ENCODE results near the gene MAP2K5.

Gene MAP2K5

DNA sequence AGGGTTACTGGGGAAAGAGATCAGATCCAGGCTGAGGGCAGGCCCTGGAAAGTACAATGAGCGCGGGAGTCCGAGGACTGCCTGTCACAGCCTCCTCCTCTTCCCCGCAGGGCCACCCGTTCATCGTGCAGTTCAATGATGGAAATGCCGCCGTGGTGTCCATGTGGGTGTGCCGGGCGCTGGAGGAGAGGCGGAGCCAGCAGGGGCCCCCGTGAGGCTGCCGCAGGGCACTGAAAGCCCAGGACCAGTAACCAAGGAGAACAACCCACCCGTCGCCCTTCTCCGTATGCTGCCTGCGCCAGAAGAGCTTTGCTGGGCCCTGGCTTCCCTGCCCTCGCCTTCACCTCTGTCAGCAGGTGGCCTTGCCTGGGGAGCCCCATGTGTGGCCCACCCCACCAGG is 264.0 kb downstream of the MAP2K5 start:
- no peak for DNase-seq (ENCODE audit: low read depth)

DNA sequence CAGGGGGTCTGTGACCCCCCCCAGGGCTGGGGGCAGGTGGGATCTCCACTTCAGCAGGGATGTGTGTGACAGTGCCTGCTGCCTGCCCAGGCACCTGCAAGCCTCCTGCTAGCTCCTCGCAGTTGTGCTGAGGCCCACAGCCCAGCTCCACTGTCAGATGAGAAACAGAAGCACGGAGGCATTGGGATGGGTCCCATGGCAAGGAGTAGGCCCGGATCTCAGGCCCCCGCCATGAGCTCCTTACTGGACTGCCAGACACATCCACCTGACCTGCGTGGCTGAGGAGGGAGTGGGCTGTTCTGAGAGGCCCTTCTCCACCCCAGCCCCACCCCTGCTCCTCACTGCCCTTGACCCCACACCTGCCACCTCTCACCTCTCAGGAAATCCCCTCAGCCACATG is 264.6 kb downstream of the MAP2K5 start:
- no peak for DNase-seq (ENCODE audit: low read depth)

DNA sequence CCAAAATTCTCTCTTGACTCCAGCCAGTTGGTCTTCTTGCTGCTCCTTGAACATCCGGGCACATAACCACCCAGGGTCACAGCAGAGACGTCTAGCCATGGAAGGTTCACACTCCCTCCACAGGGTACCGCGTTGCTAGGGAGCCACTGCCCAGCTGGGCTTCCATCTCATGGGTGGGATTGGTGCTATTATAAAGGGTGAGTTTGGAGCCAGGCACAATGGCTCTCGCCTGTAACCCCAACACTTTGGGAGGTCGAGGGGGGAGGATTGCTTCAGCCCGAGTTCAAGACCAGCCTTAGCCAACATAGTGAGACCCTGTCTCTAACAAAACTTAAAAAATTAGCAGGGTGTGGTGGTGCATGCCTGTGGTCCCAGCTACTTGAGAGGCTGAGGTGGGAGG is 265.3 kb downstream of the MAP2K5 start:
- DNase-seq (ENCODE audit: low read depth) = no peak

DNA sequence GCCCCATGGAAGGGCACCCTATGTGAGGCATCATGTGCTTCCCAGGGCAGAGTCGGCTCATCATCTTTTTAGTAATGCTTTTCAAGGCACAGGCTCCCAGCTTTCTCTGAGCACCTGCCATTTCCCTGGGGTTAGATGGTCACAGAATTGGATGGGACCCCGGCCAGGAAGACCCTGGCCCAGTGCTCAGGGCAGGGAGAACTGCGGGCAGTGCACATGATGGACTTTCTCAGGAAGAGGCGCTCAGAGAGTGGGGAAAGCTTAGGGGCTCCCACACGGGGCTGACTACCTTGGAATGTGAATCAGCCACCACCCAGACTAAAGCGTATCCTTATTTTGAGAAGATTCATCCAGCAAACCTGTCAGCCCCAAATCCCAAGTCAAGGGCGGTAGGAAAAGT is 266.3 kb downstream of the MAP2K5 start:
- DNase-seq (ENCODE audit: low read depth) = no peak

DNA sequence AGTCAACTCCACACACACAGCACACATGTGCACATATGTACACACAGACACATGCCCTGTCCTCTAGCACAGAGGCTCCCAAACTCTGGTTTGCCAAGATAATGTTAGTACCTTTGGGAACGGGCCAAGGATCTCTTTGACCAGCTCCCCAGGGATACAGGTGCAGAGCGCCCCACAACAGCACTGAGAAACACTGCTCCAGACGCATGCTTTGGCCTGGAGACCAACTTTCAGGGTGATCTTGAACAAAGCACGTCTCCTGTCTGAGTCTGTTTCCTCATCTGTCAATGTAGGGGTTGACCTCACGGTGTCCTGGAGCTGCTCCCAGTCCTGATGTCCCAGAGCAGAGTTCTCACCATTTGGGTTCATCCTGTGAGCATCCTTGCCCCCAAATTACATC is 266.9 kb downstream of the MAP2K5 start:
- DNase-seq (ENCODE audit: low read depth) = no peak

DNA sequence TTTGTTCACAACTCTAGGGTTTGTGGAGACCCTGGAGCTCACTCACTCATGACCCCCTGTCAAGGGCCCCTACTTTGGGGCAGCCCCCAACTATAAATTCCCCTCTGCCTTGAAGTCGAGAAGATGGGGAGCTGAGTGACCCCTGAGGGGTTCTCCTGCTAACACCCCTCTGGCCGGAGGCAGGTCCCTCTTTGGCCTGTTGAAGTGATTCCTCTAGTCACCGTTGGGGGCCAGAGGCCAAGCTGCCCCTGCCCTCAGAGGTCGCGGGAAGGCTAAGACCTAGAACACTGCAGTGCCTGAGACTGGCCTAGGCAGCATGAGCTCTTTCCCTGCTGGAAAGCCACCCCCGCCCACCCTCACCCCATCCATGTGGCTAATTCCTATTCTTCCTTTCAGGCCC is 267.4 kb downstream of the MAP2K5 start:
- DNase-seq (ENCODE audit: low read depth) = no peak

DNA sequence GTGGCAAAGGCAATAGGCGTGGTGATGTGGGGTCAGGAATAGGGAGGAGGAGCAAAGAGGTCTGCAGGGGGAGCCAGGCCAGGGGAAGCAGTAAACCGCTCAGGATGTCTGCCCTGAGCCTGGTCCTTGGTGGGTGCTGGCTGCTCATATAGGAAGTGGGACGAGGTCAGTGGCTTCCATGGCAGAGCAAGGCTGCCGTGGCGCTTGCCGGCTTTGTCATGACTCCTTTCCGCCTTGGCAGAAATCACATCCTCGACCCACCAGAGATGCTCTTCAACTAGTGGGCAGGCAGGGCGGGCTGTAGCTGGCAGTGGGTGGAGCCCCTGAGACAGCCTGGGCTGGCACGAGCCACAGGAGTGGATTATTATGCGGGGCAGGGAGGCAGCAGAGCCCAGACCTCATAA is 269.7 kb downstream of the MAP2K5 start:
- DNase-seq (ENCODE audit: low read depth) = no peak

DNA sequence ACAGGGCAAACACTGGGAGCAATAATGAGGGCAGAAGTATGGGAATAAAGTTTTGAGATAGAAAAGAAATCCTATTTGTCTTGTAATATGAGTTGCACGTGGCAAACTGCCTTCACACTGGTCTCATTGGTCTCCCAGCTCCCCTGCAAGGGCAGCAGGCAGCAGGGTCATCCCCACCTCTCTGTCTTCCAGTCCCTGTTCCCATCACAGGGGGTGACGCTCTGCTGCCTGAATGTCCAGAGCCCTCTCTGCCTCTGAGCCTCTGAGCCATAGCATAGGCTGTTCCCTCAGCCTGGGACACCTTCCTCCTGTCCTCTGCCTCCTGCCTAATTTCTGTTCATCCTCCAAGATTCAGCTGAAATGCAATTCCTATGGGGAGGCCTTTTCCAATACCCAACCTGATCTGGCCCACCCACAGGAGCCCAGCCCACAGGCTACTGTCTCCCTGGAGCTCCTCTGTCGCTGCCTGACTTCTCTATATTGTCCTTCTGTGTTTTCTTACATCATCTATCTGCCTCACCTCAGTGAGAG is 270.7 kb downstream of the MAP2K5 start:
- DNase-seq (ENCODE audit: low read depth) = no peak

DNA sequence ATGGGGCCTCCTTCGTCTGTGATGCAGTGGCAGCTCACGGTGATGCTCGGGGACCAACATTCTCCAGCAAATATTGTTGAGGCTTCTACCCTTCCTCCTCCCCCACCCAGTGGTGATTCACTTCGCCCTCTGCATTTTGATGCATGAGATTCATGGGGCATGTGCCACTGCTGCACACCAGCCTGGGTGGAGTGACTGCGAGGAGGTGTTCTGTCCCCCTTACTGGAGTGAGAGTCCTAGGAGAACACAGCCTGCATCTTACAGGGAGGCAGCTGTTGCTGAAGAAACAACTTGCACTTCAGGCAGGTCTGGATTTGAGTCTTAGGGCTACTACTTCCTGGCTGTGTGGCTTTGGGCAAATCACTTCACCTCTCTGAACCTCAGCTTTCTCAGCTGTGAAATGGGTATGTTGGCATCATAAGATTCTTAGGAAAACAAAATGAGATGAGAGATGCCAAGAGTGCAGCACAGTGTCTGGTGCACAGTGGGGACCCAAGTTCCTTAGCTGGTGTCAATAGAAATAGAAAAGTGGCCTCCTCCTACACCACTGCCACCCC is 272.6 kb downstream of the MAP2K5 start:
- no peak for DNase-seq (ENCODE audit: low read depth)

DNA sequence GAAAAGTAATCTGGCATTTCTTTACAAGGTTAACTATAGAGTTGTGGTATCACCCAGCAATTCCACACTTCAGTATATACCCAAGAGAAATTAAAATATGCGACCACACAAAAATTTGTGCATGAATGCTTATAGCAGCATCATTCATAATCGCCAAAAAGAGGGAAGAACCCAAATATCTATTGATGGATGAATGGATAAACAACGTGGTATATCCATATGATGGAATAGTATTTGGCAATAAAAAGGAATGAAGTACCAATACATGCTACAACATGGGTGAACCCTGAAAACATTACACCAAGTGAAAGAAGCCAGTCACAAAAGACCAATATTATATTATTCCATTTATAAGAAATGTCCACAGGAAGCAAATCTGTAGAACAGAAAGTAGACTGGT is 274.2 kb downstream of the MAP2K5 start:
- DNase-seq (ENCODE audit: low read depth) = no peak

DNA sequence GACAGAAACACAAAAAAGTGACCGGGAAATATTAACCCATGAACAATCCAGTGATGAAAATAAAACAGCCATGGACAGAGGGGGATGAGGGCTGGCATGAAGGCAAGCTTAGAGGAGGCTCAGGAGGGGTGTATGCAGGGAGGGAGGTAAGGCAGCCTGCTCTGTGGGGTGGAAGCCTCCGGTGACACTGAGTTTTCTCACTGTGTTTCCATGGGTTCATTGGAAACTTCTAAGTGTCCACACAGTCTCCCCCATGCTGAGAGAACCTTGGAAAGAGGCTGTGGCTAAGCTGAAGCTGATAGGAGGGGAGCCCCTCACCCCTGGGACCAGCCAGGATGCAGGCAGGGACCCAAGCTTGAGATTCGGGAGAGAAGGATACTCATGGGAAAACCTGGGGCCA is 276.0 kb downstream of the MAP2K5 start:
- DNase-seq (ENCODE audit: low read depth) = no peak

DNA sequence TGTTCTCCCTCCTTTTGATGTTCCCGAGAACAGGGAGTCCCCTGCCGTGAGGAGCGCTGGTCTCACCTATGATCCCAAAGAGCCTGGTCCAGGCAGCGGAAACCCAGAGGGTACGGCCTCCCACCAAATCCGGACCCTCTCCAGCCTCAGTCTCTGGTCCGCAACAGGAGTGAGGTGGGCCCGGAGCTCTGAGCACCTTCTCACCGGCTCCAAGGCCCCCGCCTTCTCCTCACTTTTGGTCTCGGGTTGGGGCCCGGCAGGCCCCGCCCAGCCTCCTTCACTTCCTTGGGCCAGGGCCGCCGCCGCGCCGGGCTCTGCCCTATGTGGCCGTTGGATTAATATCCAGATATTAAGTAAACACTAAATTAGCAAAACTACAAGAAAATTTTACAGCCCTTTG is 277.1 kb downstream of the MAP2K5 start:
- DNase-seq (ENCODE audit: low read depth) = no peak

DNA sequence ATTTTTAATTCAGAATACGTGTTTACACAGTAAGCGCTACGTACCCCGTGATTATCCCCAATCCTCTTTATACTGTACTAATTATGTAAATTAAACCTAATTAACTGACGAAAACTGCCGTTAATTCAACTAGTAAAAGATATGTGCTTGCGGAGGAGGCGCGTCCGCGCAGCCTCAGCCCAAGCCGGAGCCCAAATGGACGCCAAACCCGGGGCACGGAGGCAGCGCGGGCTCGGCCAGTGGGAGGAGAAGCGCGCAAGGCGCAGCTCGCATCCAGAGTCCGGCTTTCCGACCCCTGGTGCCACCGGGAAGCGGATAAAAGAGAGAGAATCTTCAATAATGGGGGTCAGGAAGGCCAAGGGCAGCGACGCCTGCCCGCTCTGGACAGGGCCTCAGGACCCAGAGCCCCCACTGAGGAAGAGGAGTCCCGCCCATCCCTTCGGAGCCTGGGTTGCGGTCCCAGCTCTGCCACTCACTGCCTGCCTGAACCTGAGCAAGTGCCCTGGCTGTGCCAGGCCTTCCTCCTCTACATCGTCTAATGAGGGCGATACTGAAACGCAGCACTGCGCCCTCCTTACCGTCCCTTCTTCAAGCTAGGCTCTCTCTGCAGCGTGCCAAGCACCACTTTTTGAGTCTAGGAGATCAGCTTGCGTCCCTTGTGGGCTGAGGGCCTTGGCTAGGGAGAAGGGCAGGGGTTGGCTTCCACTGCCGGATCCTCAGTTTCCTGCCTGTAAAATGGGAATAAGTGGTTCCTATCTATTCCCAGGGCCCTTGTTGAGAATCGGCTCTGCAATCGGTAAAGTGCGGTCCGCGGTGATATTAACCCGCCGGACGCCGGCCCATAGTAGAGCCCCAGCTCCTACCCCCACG is 277.9 kb downstream of the MAP2K5 start:
- no peak for DNase-seq (ENCODE audit: low read depth)

DNA sequence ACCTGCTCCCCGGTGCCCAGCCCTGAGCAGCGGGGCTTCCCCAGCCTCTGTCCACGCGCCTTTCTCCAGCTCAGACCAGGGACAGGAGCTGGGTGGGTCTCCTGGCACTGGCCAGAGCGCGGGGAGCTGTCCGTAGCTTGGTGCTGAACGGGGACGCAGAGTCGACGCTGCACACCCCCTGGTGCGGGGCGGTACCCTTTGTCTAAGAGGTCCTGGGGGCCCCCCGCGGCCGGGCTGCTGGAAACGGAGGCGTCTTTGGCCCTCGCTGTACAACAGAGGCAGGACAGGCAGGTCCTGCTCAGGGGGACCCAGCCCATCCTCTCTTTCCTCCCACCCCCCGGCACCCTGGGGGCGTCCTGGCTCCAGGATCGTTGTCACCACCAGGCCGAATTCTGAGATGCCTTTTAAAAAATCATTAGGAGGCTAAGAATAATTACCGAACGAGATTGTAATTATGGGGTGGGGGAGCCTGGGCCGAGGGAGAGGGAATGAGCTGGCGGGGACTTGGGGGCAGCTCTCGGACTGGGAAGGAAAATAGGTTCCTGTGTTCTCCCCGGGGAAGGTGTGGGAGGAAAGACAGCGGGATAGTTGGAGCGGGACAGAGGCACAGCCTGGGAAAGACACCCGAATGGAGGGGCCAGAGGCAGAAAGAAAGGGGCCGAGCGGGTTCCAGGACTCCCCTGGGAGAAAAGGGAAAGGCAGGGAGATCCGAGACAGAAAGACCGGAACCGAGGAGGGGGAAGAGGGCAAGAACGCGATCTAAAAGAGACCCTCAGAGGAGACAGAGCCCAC is 278.7 kb downstream of the MAP2K5 start:
- no peak for DNase-seq (ENCODE audit: low read depth)

DNA sequence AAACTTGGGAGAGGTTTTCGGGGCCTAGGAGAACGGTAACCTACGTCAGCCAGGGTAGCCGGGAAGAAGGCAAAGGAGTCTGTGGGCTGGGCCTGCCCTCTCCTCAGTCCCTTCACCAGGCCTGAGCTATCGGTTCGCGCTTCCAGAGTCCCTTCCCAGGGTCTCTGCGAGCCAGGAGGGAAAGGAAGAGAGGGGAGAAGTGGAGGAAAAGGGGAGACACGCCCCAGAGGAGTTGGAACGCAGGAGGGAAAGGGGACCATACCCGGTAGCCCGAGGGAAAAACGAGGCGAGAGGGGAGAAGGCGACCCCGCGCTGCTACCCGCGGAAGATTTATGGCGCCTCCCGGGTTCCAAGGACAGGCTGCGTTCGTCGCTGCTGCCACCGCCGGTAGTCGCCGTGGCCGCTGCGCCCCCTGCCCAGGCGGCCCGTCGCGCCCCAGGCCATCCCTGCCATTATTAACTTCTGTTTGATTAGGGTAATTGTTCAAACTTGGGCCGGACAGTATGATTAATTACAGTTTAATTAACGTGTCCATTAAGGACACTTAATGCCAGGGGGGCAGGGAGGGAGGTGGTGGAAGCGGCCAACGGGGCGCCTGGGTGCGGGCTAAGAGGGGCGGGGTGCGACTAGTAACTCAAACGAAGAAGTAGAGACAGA is 279.4 kb downstream of the MAP2K5 start:
- no peak for DNase-seq (ENCODE audit: low read depth)

DNA sequence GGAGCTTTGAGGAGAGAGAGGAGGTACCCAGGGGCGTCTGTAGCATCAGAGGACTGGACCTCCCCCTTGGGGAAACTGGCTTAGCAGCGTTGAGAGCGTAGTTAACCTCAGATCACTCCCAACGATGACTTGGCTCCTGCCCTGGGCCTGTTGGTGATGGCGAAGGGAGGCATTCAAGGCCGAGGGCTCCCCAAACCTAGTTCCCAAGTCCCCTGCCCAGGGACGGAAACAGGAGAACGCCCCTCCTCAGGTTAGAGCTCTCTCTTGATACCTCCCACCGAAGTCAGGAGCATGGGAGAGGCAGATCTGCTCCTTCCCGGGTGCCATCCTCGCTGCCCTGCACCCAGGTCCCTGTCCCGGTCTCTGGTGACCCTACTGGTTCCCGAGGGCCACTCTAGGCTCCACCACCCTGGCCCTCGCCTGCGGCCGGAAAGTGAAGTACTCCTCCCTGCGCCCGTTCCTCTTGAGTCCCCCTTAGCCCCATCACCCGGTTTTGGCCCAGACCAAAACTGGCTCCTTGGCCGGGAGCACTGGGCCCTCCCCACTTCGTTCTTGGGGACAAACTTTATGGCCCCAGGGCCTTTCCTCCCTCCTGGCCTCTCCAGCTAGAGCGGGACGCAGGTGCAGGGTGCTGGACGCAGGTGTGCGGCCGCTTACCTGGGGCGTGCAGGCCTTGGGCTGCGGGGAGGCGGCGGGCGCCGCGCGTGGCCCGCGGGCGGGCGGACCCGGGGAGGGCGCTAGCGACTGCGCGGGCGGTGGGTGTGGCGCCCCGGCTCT is 280.2 kb downstream of the MAP2K5 start:
- no peak for DNase-seq (ENCODE audit: low read depth)

DNA sequence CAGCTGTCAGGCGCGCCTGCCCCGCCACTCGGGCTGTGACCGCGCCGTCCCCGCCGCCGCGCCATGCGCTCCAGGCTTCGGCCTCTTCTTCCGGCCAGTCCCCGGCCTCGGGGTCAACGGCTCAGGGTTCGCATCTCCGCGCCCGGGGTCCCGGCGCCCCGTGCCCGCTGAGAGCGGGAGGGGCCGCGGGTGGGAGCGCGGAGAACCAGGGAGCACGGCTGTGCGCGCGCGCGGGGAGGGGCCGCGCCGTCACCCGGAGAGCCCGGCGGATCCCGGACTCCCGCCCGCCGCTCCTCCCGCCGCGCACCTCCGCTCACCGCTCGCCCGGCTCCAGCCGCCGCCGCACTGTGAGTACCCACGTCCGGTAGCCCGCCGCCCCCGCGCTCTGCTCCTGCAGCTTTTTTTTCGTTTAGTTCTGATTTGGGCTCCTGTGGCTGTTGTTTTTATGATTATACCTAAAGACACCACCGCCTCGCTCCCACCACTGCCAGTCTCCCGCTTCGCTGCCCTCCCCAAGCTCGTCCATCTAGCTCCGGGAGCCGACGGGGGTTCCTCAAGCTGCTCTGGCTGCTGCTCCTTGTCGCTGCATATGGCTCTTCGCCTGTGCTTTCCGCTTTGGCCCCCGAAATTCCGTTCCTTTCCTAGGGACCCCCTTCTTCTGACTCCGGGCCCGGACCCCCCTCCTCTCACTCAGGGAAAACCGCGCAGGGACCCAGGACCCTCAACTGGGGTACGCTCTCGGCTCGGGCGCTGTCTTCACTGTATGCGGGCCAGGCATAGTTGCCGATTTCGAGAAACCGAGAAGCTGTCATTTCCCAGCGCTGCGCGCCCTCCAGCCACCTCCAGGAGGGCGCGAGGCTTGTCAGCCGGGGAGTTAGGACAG is 281.1 kb downstream of the MAP2K5 start:
- no peak for DNase-seq (ENCODE audit: low read depth)

DNA sequence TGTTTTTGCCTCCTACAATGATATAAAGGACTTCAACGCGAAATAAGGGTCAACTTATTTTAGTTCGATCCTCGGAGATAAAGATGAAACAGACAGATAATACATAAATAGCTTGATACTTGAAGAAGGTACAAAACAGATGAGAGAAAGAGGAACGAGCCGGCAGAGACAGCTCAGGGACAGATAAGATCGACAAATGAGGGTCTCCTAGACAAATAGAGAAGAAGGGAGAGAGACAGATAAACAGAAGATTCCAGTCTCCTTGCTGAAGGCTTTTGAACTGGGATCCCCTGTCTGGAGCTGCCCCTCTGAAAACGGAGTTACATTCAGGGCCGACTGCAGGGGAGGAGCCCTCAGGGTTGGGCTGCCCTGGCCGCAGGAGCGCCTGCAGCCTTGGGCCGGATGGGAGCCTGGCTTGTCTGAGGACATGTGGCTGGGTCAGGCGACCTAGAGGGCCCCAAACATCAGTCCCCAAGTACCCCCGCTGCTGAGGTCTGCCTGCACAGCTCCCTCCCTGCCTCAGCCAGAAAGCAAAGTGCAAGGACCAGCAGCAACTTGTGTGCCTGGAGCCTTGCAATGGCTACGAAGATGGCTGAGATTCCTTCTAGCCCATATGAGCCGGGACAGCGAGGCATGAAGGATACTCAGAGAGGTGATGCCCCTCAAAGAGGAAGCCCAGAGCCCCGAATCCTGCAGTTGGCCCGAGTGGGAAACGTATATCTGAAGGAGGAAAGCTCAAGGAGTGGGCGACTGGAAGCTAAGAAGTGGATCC is 281.9 kb downstream of the MAP2K5 start:
- no peak for DNase-seq (ENCODE audit: low read depth)

DNA sequence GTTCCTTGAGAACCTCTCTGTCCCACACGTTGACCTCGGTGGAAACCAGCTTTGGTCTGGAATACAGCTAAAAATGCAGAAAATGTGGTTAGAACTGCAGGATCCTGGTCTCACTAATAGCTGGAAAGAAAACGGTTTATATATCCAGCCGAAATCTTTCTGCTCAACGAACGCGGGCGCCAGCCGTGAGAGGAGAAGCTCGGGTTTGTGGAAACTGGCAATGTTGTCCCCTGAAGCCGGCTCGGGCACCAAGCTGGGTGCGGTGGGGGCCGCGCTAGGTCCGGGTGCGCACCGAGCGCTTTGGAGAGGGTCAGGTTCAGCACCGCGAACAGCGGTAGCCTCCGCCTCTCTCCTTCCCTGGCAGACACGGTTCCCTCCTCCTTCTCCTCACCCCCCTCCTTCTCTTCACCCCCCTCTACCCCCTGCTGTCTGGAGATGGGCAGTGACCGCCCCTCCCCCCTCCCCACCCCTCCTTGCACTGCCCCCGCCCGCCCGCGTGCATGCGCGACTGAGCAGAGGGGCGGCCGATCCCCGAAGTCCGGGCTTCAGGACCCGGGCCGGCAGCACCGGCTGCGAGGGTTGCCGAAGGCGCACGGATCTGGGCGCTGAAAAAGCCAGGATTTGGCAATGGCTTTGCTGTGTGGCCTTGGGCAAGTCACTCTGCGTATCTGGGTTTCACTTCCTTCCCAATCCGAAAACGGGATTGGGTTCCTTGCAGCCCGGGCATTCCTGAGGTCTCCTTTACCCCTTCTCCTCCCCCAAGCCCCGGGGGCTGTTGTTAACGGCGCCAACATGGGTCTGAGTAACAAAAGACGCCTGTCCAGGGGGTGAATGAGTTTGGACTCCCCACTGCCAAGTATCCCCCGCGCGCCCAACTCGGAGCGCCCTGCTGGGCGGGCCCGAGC is 282.7 kb downstream of the MAP2K5 start, which contains the start of gene SKOR1:
TSS of gene SKOR1 (plus strand) at position 534 of the 905 bp plus-strand sequence. CDS start at position 628, 94 bp downstream.
- no peak for DNase-seq (ENCODE audit: low read depth)
